HG03196 (cell line): Measurements from ENCODE around the gene JAG1.

Experiments
- ATAC-seq: cut with Tn5 transposase; IDR thresholded peaks from one replicate; pipeline ENCODE4 v1.9.1; 2021; ENCODE audit not compliant: unreplicated experiment

Gene JAG1

DNA sequence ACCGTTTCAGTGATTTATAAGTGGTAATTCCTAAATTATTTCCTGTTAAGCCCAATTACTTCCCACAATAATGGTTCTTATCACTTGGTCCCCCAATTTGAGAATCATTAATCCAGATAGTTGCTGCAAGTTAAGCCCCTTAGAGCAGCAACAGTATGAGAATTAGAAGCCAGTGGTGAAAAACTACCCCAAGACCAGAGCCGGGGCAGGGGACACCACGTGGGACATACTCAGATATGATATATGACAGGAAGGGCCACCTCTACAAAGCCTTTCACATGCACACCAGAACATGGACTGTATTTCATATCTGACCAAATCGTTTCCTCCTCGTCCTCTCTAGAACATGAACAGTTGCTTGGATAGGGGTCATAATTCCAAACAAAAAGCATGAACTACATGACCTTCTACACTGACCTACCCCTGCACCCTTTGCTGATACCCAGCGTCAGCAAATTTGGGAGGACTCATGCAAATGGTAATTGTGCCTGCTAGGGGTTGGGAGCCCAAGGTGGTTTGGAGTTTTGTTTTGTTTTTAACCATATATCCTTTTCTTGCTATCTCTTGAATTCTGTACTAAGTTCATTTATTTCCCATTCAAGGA lies 3.9 kb downstream of the JAG1 start:
- ATAC-seq, result no peak

DNA sequence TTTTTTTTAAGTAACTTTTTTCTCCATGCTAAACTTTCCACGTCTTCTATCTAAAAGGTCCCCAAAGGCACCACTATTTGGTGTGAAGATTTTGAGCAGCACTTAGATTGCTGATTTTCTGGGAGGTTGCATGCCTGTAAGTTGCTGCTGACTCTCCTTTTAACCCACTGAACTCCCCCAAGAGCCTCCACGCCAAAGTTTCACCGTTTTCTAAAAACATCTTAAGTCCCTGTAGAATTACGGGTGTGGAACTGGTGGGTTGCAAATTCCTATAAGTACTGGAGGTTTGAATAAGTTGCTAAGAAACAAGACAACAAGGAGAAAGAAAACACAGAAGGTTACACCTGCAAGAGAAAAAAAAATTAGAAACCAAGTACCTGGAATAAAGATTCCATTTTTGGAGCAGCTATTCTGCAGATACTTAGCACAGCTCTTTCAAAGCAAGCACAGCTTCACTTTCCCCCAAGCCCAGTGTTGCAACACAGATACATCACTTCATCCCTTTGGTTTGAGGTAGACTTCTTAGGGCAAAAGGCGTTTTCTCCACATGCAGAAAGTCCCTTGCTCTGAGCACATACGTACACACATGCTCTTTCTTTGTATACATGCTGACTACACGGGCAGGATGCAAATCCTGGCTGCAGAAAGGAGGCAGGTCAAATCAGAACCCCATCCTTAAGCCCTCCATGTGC lies 5.0 kb downstream of the JAG1 start:
- ATAC-seq, result no peak

DNA sequence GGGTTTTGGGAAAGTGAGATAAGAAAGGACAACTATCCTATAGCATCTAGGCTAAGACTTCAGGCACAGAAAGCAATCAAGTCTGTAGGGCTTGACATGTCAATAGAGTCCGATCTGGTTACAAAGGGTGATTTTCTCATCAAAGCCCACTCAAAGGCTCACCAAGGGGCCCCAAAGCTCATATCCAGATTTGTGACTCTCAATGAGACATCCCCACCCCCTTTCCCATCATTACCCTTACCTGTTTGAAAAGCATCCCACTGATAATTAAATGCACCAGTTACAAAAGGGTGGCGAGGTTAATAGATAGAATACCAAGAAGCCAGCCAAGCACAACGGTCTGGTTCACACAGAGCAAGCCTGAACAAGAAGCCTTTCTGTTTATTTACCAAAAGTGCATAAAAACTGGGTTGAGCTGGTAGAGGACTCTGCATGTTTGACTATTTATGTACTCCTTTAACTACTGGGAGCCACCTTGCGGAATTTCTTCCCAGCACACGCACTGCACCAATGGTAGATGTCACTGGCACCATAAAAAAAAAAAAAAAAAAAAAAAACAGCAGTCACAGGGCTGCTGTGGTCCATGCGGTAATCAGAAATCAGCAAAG lies 6.1 kb downstream of the JAG1 start:
- ATAC-seq, result no peak

DNA sequence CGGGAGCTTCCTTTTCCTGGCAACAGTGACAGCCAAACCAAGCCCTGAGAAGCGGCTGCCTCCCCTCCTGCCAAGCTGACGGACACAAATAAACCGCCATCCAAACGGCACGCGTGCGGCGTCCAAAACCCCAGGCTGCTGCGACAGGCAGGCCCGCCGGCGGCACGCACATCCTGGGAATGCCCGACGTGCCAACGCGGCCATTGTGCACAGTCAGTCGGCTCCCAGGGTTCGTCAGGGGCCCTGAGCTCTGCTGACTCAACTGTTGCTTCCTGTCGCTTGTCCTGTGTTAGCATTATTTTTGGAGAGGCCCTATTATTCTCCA lies 6.8 kb downstream of the JAG1 start:
- no peak for ATAC-seq

DNA sequence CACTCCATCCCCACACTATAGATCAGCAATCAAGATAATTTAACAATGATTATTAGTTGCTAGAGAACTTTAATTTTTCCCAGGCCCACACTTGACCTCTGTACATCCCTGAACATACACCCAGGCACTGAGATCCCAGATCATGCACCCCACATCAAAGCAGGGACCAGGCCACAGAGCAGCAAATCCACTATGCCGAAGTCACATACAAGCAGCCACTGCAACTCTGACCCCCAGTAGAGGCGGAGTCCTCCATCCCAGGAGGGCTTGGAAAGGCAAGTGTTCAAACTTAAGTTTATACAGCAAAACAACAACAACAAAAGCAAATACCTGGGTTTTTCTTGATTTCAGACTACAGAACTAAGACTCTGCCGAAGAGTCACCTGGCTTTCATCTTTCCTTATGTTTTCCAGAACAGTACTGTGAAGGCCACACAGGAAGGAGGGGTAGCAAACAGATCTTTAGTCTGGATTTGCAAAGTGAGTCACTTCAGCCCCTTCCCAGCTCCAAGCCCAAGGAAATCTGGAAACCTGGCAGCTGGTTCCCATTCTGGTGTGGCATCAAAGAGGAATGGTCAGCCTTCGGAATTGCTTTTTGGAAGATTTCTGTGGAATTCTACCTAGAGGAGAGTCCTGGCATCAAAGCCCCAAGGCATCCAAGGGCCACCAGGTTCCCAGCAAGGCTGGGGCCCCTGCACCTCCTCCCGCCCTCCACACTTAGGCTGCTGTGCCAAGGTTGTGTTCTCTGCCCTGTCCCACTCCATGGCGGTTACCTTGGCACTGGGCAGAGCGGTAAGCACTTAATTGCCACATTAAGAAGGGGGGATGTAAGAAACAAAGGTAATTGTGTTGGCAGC lies 7.3 kb downstream of the JAG1 start:
- ATAC-seq, result no peak

DNA sequence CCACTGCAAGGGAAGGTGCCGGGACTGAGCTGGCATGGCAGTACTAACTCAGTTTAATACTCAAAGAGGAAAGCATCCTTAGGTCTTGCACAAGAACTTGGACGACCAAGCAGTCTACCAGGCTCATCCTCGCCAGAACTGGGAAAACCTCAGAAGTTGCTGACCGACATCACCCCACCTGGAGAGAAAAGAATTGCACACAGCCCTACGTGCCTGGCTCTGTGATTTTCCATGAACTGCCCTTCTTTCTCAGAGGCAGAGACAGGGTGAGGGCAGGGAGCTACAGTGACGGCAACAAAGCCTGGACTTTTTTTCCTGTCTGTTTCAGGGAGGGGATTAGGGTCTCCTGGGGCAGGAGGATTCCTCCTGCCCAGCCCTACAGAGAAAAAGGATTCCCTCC lies 8.0 kb downstream of the JAG1 start:
- ATAC-seq, result no peak

DNA sequence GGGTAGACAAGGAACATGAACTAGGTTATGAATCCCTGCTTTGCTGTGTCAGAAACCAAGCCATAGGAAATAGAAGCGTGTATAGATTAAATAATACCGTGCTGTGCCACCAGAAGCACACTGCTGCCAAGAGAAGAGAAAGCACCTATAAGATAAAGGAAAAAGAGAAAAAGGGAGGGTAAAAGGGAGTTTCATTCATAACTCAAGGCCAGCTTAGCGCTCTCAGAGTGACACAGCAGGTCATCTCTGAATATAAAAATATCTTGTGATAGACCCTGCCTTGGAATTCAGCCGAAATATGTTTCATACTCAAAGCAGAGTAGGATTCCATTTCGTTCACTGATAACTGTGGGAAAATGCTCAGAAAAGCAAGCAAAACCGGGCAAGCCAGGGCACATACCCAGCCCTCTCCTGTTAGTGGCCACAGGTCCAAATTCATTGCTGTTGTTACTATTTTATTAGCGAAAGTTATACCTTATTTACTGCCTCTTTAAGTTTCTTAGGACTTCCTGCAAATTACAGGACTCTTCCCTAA lies 8.7 kb downstream of the JAG1 start:
- no peak for ATAC-seq

DNA sequence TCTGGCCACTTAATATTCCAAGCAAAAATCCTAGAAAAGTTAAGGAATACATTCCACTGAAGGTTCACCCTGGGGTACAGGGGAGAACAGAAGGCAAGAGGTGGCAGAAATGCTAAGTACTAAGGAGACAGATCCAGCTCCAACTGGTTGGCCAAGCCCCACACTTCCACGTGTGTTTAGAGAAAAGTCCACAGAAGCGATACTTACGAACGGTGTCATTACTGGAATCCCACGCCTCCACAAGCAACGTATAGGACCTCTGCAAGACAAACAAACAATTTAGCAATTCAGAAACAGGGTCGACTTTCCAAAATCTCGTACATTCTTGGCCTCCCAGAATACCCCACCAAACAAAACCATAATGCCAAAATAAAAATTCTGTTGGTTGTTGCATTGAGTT lies 10.0 kb downstream of the JAG1 start:
- no peak for ATAC-seq

DNA sequence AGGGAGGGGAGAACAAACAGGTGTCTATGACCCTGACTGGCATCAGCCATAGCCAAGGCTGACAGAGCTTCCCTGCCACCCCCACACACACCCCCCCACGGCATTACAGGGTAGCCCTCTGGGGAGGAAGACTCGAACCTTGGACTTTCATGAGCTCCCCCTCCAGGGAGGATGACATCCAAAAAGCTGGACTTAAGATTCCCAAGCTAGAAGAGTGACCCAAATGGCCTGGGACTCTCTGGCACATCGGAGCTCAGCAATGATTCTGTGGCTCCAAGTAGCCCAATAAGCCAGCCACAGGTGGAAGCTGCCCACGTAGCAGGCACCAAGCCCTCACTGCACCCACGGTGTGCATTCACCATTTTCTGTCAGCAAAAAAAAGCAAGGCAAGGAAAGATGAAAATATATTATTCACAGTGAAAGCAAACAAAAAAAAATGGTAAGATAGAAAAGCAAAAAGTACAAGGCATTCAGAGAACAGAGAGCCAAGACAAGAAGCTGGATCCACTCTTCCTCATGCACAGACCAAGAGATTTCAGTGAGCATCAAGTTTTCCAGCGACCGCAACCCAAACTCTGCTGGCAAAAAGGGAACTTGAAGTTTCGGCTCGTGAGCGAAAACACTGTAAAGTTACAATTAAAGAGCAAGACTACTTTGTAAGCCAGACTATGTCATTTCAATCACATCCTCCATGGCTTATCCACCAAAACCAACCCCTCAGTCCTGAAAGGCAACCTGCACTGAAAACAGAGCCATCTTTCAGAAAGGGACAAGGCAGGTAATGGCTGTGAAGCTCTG lies 10.9 kb downstream of the JAG1 start:
- no peak for ATAC-seq

DNA sequence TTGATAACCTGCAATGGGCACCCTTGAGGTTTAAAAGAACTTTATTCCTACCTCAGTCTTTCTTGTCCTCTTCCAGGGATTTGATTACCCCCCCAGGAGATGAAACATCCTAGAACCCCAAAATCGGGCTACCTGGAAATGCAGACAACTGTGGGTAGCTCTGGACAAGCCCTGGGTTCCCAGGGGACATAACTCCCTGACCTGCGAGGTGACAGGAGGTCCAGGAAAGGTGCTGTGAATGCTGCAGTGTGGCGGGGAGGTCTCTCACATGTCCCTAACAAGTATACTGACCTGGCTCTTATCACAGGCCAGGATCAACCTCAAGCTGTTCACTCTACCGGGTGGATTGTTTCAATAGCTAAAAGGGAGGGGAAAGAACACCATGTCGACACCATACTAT lies 11.6 kb downstream of the JAG1 start:
- no peak for ATAC-seq

DNA sequence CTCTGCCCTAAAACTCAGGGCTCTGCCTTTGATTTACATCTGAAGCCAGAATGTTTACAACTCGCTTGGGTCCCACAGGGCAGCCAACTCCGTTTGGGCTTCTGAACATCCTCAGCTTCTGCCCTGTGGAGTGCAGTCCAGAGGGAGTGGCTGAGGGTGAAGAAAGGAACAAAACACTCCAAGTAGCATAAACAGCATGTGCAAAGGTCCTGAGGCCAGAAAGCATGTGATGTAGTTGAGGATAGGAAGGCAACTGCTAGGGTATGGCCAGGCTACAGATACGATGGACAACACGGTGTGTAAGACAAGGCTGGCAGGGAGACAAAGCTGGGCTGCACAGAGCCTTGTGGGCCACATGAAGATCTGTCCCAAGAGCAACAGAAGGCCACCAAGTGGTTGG lies 12.5 kb downstream of the JAG1 start:
- ATAC-seq, result no peak

DNA sequence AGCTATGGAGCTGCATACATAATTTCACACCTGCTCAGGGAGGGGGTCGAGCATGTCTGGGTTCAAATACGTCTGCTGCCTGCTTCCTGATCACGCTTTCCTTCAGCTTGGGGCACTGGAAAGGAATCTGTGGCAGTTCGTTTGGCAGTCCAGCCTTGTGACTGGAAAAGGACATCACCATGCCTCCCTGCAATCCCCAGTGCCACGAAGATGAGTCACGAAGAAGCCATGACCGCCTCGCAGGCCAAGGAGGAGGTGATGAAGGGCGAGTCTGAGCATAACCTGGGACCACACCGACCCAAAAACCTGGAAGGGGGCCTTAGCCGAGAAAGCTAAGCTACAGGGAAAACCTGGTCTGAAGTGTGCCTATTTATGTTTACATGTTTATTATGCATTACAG lies 13.1 kb downstream of the JAG1 start:
- no peak for ATAC-seq

DNA sequence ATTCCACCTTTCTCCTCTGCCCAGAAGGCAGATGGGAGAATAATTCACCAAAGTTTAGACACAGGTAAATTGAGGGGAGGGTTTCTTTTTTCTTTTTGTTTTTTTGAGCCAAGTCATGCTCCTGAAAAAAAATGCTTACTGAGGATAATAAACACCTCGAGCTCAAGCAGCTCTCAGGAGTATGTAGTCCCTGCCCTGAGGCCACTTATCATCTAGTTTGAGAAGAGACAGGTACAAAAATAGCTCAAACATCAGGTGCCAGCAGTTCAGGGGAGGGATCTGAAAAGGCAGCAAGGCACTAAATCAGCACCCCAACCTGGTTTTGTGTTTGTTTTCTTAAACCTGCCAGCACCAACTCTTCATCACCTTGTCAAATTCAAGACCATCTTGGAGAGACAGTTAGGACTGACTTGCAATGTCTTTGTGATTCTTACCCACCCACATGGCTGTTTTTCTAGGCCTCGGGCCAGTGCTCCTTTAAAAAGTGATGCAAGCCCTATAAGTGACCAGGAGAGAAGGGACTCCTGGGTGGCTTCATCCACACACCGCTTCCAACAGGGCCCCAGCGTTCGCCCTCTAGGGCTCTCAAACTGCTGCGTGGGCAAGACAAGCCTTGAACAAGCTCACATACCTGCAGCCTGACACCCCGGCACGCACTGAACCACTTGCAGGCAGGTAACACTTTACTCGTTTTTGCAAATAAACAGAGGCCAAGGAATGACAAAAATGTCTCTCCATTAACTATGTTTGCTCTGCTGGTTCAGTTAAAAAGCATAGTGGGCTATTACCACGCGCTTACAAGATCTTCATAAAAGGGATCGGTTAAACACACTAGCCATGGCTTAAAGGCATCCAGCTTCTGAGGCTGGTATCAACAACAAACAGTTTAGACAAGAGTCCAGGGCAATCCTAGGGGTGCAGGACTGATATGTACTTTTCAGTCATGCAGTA lies 13.9 kb downstream of the JAG1 start:
- no peak for ATAC-seq

DNA sequence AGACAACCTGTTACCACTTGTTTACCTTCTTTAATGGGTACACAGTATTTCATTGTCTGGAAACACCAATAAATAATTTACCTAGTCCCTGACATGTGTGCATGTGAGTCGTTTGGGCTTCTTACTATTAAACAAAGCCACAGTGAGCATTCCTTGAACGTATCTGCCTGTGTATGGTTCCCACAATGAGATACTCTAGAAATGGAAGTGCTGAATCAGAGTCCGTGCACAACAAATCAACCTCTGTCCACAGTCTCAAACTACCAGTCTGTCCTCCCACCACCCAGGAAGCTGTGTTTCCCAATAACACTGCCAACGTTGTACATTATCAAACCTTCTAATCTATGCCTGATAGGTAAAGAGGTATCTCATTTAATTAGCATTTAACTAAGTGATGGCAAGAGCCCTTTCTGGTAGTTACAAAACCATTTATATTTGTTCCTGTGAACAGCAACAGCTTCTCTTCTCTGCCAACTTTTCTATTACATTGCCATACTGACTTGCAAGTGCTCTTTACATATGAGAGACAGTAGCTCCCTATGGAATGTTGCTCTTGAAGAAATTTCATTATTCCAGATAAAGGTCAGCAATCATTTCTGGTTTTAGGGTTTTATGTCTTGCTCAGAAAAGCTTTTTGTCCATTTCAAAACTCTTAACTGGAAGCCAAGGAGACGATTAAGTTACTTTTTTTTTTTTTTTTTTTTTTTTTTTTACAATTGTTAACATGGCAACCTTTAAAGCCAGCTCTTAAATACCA lies 14.7 kb downstream of the JAG1 start:
- ATAC-seq, result no peak

DNA sequence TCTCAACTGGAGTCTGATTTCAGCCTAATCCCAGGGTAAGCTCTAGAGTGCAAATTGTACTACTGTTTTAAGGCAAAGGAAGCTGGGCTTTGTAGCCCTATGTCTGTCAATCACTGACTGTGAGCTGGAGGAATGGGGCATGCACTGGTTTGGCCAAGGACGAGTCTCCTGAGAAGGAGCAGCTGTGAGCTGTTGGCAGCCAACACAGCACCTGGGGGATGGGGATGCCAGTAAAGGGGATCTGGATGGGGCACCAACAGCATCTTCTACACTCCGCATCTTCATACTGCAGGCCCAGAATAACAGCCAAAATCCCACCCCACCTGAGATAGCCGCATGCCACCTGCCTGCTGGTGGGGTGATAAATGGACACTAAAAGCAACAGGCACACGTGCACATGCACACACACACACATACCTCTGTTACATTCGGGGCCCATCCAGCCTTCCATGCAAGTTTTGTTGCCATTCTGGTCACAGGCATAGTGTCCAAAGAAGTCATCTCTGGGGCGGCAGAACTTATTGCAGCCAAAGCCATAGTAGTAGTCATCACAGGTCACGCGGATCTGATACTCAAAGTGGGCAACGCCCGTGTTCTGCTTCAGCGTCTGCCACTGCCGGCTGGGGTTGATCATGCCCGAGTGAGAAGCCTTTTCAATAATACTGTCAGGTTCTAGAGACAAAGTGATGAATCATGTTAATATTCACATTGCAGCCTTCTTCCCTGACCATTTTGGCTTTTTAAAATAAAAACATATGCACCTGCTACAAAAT lies 15.6 kb downstream of the JAG1 start:
- no peak for ATAC-seq

DNA sequence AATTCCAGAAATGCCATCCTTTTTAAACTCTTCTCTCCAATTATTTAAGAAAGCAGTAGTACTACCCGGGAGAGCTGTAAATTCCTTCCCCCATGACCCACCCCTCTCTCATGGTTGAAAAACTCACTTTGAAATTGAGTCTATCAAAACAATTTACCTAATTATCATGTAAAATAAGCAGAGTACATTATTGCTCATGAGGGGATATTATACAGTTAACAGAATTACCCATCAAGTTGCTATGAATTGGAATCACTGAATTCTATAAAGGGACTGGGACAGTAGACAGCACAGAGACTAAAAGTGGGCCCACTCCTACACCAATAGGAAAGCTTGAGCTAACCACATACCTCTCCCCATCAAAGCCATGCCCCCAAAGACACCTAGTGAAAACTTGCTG lies 16.3 kb downstream of the JAG1 start:
- no peak for ATAC-seq

DNA sequence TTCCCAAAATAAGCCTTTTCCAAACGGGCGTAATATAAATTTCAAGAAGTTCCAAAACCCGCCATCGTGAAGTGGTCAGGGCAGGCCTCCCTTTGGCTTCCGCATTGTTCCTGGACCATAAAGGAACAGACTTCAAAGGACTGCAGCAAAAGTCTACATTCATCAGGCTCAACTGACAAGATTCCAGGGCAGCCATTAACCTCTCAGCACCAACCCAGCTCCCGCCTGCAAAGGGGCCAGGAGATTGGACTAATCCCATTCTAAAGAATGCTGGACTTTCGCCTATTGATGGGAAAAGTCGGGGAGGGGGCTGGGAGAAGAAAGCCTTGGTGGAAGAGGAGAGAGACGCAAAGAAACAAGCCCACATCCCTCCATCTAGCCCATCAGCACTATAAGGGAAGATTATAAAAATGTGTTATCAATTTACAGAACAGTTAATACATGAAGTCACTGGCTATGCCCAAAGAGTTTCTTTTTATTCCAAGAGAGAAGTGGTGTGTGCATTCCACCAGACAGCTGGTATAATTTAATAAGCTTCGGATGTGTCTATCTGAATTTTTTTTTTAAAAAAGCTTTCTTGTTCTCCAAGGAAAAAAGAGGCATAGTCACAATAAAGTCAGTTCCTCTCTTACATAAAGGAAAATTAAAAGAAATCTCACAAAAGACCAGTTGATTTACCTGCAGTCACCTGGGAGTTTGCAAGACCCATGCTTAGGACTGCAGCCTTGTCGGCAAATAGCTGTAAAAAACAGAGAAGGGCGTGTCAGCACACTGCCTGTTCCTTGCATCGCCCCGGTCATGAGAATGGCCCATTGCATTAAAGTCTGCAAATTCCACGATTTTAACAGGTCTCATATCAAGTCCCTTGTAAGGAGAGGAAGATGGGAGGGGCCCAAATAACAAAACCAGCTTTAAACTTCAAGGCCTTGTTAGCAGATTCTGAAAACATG lies 17.8 kb downstream of the JAG1 start:
- ATAC-seq, result no peak
